Measurements from ENCODE around the gene AGBL2.

GRCh38 chr11:47659276-47659675 is 55.9 kb downstream of the AGBL2 start:
- TF ChIP-seq CTCF (IDR thresholded peaks at IDR 0.05; ENCODE audit: control extremely low read depth in 1 of 3, insufficient read depth in 1 of 3, low read depth in 1 of 3, low read length in 3 of 3) (no peak), E2F6 (IDR thresholded peaks at IDR 0.05) (no peak), JUN (IDR thresholded peaks at IDR 0.05; ENCODE audit: low read depth, low read length) (no peak), CEBPB (IDR thresholded peaks at IDR 0.05; ENCODE audit: low read depth, low read length) (no peak), BRCA1 (IDR thresholded peaks at IDR 0.05; ENCODE audit: low read depth, low read length) (no peak), CHD7 (IDR thresholded peaks at IDR 0.05; ENCODE audit: insufficient replicate concordance, low read length) (no peak), SIN3A (conservative IDR thresholded peaks at IDR 0.05 in 1 of 2, IDR thresholded peaks at IDR 0.05 in 1 of 2; ENCODE audit: low read depth in 1 of 2, low read length in 2 of 2) (no peak), TAF1 (IDR thresholded peaks at IDR 0.05; ENCODE audit: low read depth, low read length) (no peak)

Data from H1 (cell line).